Measurements from ENCODE around the gene EAPP.

GRCh38 chr14:34507459-34507858, 32.0 kb downstream of the EAPP start:
- TF ChIP-seq, protein P1, sequence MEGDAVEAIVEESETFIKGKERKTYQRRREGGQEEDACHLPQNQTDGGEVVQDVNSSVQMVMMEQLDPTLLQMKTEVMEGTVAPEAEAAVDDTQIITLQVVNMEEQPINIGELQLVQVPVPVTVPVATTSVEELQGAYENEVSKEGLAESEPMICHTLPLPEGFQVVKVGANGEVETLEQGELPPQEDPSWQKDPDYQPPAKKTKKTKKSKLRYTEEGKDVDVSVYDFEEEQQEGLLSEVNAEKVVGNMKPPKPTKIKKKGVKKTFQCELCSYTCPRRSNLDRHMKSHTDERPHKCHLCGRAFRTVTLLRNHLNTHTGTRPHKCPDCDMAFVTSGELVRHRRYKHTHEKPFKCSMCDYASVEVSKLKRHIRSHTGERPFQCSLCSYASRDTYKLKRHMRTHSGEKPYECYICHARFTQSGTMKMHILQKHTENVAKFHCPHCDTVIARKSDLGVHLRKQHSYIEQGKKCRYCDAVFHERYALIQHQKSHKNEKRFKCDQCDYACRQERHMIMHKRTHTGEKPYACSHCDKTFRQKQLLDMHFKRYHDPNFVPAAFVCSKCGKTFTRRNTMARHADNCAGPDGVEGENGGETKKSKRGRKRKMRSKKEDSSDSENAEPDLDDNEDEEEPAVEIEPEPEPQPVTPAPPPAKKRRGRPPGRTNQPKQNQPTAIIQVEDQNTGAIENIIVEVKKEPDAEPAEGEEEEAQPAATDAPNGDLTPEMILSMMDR (conservative IDR thresholded peaks at IDR 0.05 in 1 of 2, IDR thresholded peaks at IDR 0.05 in 1 of 2; ENCODE audit: extremely low read depth in 1 of 2, insufficient read depth in 1 of 2, low read depth in 1 of 2, low read length in 2 of 2) = no peak
- TF ChIP-seq EZH2 (IDR thresholded peaks at IDR 0.05; ENCODE audit: borderline replicate concordance, low read length) = no peak

All from mammary epithelial cell (primary cell).